ENCODE results near the gene IFI27L2.

IFI27L2 gene

DNA sequence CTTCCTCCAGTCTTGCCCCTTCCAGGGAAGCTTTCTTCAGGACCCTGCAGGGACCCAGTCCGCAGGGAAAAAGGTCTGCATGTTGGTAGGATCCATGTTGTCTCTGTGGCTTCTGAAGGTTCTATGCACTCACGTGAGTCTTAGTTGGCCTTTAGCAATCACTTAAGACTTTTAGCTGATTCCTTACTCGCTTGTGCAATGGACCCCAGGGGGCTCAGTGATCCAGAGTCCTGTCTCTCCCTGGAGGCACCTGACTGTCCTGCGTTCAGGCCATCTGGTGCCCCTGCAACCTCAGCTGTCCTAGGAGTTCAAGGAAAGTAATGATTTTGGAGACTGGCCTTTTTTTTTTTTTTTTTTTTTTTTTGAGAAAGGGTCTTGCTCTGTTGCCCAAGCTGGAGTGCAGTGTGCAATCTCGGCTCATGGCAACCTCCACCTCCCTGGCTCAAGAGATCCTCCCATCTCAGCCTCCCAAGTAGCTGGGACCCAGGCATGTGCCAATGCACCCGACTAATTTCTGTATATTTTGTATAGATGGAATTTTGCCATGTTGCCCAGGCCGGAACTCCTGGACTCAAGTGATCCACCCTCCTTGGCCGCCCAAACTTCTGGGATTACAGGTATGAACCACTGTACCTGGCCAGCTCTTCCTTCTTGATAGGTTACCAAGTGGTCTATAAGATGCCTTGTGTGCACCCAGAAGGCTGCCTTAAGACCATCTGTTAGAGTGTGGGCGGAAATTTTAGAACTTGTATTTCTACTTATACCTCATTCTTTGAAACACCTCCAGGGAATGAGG is 4.6 kb downstream of the IFI27L2 start:
- no peak overlapping the region for H3K27ac ChIP-seq (ENCODE audit: low read length)
- H3K36me3 ChIP-seq (replicated peaks; ENCODE audit: low read depth, low read length) = no peaks in the 10 kb centered on the region
- H3K27me3 ChIP-seq (ENCODE audit: low read depth, low read length) = peaks cover 4% of the 10 kb centered on the region; the same call in 1 of the 2 replicates
- H3K4me3 ChIP-seq (ENCODE audit: low read length) = no peak overlapping the region
- TF ChIP-seq, protein P1, sequence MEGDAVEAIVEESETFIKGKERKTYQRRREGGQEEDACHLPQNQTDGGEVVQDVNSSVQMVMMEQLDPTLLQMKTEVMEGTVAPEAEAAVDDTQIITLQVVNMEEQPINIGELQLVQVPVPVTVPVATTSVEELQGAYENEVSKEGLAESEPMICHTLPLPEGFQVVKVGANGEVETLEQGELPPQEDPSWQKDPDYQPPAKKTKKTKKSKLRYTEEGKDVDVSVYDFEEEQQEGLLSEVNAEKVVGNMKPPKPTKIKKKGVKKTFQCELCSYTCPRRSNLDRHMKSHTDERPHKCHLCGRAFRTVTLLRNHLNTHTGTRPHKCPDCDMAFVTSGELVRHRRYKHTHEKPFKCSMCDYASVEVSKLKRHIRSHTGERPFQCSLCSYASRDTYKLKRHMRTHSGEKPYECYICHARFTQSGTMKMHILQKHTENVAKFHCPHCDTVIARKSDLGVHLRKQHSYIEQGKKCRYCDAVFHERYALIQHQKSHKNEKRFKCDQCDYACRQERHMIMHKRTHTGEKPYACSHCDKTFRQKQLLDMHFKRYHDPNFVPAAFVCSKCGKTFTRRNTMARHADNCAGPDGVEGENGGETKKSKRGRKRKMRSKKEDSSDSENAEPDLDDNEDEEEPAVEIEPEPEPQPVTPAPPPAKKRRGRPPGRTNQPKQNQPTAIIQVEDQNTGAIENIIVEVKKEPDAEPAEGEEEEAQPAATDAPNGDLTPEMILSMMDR (IDR thresholded peaks at IDR 0.05; ENCODE audit: low read depth, low read length) = no peak
- no peak for TF ChIP-seq EZH2phosphoT487 (IDR thresholded peaks at IDR 0.05; ENCODE audit: low read depth)
- H3K9ac ChIP-seq (ENCODE audit: low read length) = no peak overlapping the region
- H3K4me1 ChIP-seq (ENCODE audit: low read length) = peaks cover 6% of the 10 kb centered on the region; the same call in 1 of the 2 replicates
- no peaks in the 10 kb centered on the region for H3K79me2 ChIP-seq (ENCODE audit: low read length)
- H4K20me1 ChIP-seq (ENCODE audit: insufficient read depth, low read length) = no peaks in the 10 kb centered on the region
- no peak overlapping the region for H2AFZ ChIP-seq (ENCODE audit: low read depth, low read length)
- no peak overlapping the region for H3K4me2 ChIP-seq (ENCODE audit: low read length)
- no peaks in the 10 kb centered on the region; the same call in 1 of the 2 replicates for H3K9me3 ChIP-seq (ENCODE audit: insufficient read depth, low read length)

GRCh38 chr14:94123868-94124267 is 5.5 kb downstream of the IFI27L2 start:
- TF ChIP-seq, protein P1 (IDR thresholded peaks at IDR 0.05; ENCODE audit: low read depth, low read length) = no peak
- no peak for TF ChIP-seq EZH2phosphoT487 (IDR thresholded peaks at IDR 0.05; ENCODE audit: low read depth)
- Histone ChIP-seq H3K36me3 (replicated peaks; ENCODE audit: low read depth, low read length) (no peaks in the 10 kb centered on the region), H3K27ac (ENCODE audit: low read length) (no peak overlapping the region), H3K4me2 (ENCODE audit: low read length) (no peak overlapping the region), H3K4me1 (ENCODE audit: low read length) (peaks cover 4% of the 10 kb centered on the region; the same call in 1 of the 2 replicates), H3K4me3 (ENCODE audit: low read length) (no peak overlapping the region), H3K9me3 (ENCODE audit: insufficient read depth, low read length) (no peaks in the 10 kb centered on the region; the same call in 1 of the 2 replicates), H3K9ac (ENCODE audit: low read length) (no peak overlapping the region), H3K79me2 (ENCODE audit: low read length) (no peaks in the 10 kb centered on the region), H4K20me1 (ENCODE audit: insufficient read depth, low read length) (no peaks in the 10 kb centered on the region), H3K27me3 (ENCODE audit: low read depth, low read length) (peaks cover 4% of the 10 kb centered on the region; the same call in 1 of the 2 replicates), H2AFZ (ENCODE audit: low read depth, low read length) (no peak overlapping the region)

DNA sequence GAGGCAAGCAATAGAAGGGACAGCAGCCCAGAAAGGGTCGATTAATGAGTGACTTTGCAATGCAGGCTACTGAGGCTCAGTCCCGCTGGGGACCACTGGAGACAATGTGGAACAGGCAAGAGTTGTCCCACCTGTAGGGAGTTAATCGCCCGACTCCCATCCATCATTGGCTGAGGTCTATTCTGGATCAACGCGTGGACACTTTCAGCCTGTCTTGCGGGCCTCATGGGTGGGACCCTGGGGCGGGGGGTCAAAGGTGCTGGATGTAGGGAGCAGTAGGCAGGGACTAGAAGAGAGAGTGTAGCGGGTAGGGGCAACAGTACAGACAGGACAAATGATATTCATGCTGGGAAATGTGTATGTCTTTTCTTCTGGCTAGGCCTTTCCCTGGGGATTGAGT is 6.1 kb downstream of the IFI27L2 start:
- Histone ChIP-seq H3K9me3 (ENCODE audit: insufficient read depth, low read length) (no peaks in the 10 kb centered on the region; the same call in 1 of the 2 replicates), H4K20me1 (ENCODE audit: insufficient read depth, low read length) (no peaks in the 10 kb centered on the region), H2AFZ (ENCODE audit: low read depth, low read length) (no peak overlapping the region), H3K9ac (ENCODE audit: low read length) (no peak overlapping the region), H3K27me3 (ENCODE audit: low read depth, low read length) (peaks cover 4% of the 10 kb centered on the region; the same call in 1 of the 2 replicates), H3K36me3 (replicated peaks; ENCODE audit: low read depth, low read length) (no peaks in the 10 kb centered on the region), H3K4me1 (ENCODE audit: low read length) (no peaks in the 10 kb centered on the region), H3K4me2 (ENCODE audit: low read length) (no peak overlapping the region), H3K27ac (ENCODE audit: low read length) (no peak overlapping the region), H3K4me3 (ENCODE audit: low read length) (no peak overlapping the region), H3K79me2 (ENCODE audit: low read length) (no peaks in the 10 kb centered on the region)
- TF ChIP-seq, protein P1 (IDR thresholded peaks at IDR 0.05; ENCODE audit: low read depth, low read length) = no peak
- TF ChIP-seq EZH2phosphoT487 (IDR thresholded peaks at IDR 0.05; ENCODE audit: low read depth) = no peak

DNA sequence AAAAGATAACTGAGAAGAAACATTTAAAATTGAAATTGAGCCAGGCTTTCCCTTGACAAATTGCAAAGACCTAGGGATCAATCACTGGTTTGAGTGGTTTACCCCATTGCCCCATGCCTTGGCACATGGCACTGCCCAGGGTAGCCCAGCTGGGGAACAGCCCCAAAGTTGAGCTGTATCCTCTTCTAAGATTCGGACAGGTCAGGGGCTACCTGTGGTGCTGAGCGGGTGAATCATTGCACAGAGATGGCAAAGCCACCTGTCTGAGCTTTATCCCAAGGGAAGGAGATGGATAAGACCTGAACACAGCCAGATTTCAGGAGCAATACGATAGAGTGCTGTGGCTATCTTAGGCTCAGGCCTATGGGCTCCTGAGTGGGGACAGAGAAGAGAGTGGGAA is 7.0 kb downstream of the IFI27L2 start:
- no peak overlapping the region for H3K27ac ChIP-seq (ENCODE audit: low read length)
- no peak overlapping the region for H3K9ac ChIP-seq (ENCODE audit: low read length)
- H3K36me3 ChIP-seq (replicated peaks; ENCODE audit: low read depth, low read length) = no peaks in the 10 kb centered on the region
- no peaks in the 10 kb centered on the region for H3K4me1 ChIP-seq (ENCODE audit: low read length)
- no peak overlapping the region for H2AFZ ChIP-seq (ENCODE audit: low read depth, low read length)
- no peak overlapping the region for H3K4me3 ChIP-seq (ENCODE audit: low read length)
- no peaks in the 10 kb centered on the region; the same call in 1 of the 2 replicates for H3K9me3 ChIP-seq (ENCODE audit: insufficient read depth, low read length)
- no peak for TF ChIP-seq EZH2phosphoT487 (IDR thresholded peaks at IDR 0.05; ENCODE audit: low read depth)
- TF ChIP-seq, protein P1 (IDR thresholded peaks at IDR 0.05; ENCODE audit: low read depth, low read length) = no peak
- no peak overlapping the region for H3K4me2 ChIP-seq (ENCODE audit: low read length)
- H3K79me2 ChIP-seq (ENCODE audit: low read length) = no peaks in the 10 kb centered on the region
- peaks cover 4% of the 10 kb centered on the region; the same call in 1 of the 2 replicates for H3K27me3 ChIP-seq (ENCODE audit: low read depth, low read length)
- H4K20me1 ChIP-seq (ENCODE audit: insufficient read depth, low read length) = no peaks in the 10 kb centered on the region

All from OCI-LY3 (cell line).